ENCODE data around the gene FHAD1. TPM values are rescaled to one million over a fixed set of nuclear protein-coding genes. Genes with fewer than 3 reads are reported as not detected.

The FHAD1 gene
- total and polyA plus RNA-seq, 10 of the 15 experiments (the other 5 are each of a cell fraction or from before 2014, with no cell fraction given), result 0.09 to 1.0 (median 0.32) TPM; not detected in 2

DNA sequence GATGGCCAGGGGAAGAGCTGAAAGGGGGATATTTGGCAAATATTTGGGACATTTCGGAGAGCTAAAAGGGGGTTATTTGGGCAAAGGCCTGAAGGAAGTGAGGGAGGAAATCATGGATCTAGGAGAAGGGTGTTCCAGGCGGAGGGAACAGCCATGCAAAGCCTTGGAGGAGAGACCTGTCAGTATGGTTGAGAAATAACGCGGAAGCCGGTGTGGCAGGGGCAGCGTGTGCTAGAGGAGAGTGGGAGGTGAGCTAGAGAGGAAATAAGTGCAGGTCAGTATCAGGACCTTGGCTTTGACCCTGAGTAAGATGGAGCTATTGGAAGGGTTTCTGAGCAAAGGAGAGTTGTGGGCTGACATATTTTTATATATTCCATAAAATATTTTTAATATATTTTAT is 194.2 kb downstream of the FHAD1 start (continued):
- TF ChIP-seq, protein P1, sequence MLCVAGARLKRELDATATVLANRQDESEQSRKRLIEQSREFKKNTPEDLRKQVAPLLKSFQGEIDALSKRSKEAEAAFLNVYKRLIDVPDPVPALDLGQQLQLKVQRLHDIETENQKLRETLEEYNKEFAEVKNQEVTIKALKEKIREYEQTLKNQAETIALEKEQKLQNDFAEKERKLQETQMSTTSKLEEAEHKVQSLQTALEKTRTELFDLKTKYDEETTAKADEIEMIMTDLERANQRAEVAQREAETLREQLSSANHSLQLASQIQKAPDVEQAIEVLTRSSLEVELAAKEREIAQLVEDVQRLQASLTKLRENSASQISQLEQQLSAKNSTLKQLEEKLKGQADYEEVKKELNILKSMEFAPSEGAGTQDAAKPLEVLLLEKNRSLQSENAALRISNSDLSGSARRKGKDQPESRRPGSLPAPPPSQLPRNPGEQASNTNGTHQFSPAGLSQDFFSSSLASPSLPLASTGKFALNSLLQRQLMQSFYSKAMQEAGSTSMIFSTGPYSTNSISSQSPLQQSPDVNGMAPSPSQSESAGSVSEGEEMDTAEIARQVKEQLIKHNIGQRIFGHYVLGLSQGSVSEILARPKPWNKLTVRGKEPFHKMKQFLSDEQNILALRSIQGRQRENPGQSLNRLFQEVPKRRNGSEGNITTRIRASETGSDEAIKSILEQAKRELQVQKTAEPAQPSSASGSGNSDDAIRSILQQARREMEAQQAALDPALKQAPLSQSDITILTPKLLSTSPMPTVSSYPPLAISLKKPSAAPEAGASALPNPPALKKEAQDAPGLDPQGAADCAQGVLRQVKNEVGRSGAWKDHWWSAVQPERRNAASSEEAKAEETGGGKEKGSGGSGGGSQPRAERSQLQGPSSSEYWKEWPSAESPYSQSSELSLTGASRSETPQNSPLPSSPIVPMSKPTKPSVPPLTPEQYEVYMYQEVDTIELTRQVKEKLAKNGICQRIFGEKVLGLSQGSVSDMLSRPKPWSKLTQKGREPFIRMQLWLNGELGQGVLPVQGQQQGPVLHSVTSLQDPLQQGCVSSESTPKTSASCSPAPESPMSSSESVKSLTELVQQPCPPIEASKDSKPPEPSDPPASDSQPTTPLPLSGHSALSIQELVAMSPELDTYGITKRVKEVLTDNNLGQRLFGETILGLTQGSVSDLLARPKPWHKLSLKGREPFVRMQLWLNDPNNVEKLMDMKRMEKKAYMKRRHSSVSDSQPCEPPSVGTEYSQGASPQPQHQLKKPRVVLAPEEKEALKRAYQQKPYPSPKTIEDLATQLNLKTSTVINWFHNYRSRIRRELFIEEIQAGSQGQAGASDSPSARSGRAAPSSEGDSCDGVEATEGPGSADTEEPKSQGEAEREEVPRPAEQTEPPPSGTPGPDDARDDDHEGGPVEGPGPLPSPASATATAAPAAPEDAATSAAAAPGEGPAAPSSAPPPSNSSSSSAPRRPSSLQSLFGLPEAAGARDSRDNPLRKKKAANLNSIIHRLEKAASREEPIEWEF (IDR thresholded peaks at IDR 0.05; ENCODE audit: insufficient replicate concordance, low read depth, low read length), result no peak
- no peak for TF ChIP-seq GABPA (IDR thresholded peaks at IDR 0.05; ENCODE audit: low read depth)
- no peak for TF ChIP-seq SMC3 (IDR thresholded peaks at IDR 0.05; ENCODE audit: borderline replicate concordance, low read length)
- TF ChIP-seq, protein P2, sequence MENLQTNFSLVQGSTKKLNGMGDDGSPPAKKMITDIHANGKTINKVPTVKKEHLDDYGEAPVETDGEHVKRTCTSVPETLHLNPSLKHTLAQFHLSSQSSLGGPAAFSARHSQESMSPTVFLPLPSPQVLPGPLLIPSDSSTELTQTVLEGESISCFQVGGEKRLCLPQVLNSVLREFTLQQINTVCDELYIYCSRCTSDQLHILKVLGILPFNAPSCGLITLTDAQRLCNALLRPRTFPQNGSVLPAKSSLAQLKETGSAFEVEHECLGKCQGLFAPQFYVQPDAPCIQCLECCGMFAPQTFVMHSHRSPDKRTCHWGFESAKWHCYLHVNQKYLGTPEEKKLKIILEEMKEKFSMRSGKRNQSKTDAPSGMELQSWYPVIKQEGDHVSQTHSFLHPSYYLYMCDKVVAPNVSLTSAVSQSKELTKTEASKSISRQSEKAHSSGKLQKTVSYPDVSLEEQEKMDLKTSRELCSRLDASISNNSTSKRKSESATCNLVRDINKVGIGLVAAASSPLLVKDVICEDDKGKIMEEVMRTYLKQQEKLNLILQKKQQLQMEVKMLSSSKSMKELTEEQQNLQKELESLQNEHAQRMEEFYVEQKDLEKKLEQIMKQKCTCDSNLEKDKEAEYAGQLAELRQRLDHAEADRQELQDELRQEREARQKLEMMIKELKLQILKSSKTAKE (IDR thresholded peaks at IDR 0.05; ENCODE audit: low read depth, poor library complexity, severe bottlenecking), result no peak
- no peak for TF ChIP-seq FOS (IDR thresholded peaks at IDR 0.05; ENCODE audit: borderline replicate concordance, extremely low read depth, insufficient read length)
- no peak for TF ChIP-seq DPF2 (IDR thresholded peaks at IDR 0.05)
